COLO829 (cell line): ENCODE data around the gene GPHN.
A peak's percentile ranks its signal among the peaks of the same experiment; 100 is the strongest.

Experiments used
- DNase-seq: peaks from one replicate; pipeline ENCODE4 v3.0.0; 2012; ENCODE audit warnings: low spot score

The GPHN gene

DNA sequence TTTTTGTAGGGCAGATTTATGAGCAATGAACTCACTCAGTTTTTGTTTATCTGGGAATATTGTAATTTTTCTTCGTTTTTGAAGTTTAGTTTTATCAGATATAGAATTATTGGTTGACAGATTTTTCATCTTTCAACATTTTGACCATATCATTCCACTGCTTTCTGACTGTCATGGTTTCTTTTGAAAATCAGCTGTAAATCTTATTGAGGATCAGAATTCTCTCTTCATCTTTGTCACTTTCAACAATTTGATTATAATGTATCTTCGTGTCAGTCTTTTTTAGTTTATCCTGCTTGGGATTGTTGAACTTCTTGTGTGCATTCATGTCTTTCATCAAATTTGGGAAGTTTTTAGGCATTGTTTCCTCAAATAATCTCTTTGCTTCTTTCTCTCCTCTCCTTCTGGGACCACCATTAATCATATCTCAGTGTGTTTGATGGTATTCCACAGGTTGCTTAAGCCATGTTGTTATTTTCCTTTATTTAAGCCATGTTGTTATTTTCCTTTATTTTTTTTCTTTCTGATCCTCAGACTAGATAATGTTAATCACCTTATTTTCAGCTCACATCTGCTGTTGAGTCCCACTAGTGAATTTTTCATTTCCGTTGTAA, 451.6 kb downstream of the GPHN start:
- no peak for DNase-seq

DNA sequence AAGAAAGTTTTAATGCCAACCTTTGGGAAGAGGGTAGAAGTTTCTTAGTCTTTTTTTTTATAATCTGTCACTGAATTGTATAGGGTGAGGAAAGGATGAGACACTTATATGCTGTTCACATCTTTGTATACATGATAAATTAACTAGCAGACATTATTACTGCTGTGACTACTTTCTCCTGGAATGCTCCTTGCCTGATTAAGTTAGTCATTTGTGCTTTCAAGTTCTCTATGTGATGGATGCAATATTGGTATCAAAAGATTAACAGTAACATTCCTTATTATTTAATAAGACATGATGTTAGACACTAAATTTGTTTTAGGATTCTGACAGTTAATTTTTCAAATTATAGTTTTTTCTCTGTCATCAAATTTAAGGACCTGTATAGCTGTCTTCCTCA, 457.9 kb downstream of the GPHN start:
- no peak for DNase-seq

DNA sequence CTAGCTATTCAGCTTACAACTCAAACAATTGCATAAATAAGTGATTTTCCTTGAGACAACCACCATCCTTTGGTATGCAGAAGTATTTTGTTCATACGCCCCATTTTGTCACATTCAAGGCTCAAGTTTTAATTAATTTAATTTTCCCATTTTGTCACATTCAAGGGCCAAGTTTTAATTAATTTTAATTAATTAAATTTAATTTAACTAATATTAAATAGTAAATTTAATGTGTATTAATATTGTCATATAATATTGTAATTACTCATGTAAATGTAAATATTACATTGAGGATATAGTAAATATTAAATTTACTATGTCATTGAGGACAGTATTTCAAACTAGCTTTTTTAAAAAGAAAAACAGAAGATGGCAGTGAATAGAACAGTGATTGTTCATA, 464.5 kb downstream of the GPHN start:
- DNase-seq = no peak

DNA sequence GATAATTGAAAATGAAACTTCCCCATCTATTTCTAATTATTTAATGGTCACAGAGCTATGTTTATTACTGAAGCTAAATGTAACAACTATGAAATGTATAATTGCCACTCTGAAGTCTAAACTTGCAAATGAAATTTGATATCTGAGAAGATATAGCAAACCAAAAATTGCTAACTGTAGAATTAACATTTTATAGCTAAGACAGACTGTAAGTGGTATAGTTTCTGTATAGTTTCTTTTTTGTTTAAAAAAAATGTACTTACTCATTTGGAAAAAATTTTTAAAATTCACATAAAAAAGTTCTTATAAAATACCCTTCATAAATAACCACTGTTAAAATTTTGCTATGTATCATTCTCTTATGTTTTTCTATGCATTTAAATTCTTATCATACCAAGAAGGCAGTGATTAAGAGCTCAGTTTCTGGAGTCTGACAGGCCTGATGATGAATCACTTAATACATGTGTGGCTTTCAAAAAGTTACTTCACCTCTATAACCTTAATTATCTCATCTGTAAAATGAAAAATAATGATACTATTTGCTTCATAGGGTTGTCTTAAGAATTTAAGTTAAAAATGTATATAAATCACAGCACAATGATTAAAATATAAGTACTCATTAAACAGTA, 466.6 kb downstream of the GPHN start:
- DNase-seq = peak; percentile 26

DNA sequence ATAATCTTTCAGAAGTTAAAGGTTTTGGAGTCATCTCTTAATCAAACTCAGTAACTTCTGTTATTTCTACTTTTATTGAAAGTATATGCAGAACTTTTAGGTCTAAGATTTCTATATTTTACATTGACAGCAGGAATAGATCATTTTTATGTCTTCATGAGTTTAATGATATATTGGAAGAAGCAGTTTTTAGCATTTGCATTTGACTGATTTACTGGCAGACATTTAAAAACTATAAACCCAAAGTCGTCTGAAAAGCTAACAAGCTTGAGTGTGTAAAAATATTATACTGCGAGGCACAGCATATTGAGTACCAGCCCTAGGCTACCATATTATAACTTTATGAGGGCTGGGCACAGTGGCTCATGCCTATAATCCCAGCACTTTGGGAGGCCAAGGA, 467.3 kb downstream of the GPHN start:
- DNase-seq = no peak

DNA sequence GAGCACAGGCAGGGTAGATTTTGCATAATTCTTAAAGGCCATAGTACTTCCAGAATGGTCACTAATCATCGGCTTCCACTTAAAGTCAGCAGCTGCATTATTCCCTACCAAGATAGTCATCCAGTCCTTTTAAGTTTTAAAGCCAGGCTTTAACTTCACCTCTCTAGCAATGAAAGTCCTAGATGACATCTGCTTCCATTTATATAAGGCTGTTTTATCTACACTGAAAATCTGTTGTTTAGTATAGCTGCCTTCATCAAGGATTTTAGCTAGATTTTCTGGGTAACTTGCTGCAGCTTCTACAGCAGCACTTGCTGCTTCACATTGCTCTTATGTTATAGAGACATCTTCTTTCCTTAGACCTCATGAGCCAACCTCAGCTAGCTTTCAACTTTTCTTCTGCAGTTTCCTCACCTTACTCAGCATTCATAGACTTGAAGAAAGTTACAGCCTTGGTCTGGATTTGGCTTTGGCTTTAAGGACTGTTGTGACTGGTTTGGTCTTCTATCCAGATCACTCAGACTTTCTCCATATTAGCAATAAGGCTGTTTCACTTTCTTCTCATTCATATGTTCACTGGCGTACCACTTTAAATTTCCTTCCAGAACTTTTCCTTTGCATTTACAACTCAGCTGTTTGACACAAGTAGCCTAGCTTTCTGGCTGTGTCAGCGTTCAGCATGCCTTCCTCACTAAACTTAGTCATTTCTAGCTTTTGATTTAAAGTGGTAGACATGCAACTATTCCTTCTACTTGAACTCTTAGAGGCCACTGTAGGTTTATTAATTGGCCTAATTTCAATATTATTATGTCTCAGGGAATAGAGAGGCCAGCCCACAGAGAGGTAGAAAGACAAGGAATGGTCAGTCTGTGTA, 471.4 kb downstream of the GPHN start:
- no peak for DNase-seq

DNA sequence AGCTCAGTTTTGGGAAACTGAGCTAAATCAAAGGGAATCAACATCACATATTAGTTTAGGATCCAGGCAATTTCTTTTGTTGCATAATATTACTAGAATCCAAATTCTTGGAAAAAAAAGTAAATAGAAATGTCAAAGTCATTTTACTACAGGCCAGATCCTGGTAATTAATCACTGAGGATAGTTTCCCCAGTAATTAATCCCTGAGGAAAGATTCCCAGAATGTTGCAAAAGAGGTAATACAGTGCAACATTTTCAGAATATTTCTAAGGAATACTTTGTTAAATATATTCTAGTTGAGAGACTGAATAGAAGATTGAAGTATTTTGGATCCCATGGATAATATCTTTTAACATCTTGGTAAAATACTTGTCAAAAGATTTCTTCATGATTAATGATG, 474.3 kb downstream of the GPHN start:
- no peak for DNase-seq

DNA sequence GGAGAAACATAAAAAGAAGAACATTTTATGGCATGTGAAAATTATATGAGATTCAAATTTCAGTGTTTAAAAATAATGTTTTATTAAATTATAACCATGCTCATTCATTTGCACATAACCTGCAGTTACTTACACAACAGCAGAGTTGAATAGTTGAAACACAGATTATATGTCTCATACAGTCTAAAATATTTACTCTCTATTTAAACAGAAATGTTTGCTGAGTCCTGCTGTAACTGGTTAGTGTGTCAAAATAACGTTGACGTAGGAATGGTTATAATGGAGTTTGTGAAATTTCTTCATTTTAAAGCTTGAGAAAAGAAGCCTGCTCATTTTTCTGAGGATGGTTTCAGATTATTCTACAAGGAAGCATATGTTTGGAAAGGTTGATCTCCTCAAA, 484.8 kb downstream of the GPHN start:
- DNase-seq = no peak

DNA sequence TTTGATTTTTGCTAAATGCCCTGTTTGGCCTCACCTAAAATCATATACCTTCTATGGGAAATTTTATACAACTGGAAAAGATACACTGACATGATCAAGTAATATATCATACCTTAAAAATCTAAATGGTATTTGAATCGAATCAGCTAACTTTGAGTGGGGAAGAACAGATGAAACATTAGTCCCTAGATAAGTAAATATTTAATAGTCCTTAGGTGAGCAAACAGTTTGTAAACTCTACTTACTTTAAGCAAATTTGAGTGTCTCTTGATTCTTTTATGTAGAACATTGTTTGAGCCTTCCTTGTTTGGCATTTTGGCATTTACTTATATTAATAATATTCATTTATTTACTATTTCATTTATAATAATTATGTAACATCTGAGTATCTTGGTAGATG, 485.6 kb downstream of the GPHN start:
- no peak for DNase-seq

DNA sequence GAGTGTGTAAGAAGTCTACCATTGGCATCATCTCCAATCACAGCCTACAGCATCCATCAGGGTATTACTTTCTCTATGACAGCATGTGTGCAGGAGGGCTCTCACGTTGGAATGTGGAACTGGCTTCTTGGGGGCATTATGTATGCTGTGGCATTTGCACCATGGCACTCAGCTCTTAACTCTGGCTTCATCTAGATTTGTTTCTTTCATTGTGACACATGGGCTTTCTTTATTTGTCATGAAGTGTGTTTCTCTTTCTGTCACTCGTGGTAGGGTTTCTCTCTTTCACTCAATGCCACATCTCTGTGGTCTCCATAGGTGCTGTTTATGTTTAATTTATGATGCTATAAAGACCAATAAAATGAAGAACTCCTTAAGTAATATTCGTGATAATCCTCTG, 490.1 kb downstream of the GPHN start:
- no peak for DNase-seq

DNA sequence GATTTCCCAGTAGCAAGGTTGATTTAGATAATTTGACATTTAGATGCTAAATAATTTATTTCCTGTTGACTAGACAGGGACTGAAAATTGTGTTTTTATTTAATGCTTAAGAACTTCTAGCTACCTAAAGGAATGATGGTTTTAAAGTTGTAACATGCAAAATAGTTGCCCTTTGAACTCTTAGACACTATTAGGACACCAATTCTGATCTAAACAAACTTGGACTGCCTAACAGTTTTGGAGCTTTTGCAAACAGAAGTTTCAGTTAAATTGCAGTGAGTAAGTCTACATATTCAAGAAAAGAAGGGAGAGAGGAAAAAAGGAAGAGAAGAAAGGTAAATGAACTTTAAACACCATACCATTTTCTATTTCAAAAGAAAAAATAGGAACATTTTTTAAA, 492.0 kb downstream of the GPHN start:
- no peak for DNase-seq

DNA sequence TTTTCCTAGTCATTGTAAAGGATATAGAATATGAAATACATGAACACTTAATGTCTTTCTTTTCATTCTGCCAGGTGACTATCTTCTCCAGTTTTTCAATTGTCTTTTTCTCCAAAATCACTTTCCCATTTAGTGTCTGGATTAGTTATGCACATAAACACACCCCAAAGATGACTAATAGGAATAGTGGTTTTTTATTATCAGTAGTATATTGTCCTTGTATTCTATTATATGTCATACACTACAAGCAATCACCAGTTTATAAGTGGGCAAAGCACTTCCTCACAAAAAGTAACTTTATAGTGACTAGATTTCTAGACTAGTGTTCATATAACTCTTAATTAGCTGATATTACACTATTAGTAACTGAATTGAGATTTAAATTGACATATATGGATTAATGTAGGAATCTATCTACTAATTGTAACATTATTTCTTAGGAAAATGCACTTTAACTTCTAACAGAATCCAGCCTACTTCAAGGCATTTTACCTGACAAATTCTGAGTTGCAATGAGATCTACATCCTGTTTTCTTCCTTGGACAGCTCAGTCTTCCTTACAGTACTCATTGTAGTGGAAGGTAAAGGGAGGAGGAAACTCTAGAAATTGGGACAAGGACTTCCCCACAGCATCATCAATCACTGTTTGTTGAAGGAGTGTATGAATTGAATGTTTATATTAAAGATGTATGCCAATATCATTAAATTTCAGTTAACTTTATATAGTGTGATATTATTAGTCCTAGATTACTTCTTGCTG, 495.2 kb downstream of the GPHN start:
- no peak for DNase-seq

DNA sequence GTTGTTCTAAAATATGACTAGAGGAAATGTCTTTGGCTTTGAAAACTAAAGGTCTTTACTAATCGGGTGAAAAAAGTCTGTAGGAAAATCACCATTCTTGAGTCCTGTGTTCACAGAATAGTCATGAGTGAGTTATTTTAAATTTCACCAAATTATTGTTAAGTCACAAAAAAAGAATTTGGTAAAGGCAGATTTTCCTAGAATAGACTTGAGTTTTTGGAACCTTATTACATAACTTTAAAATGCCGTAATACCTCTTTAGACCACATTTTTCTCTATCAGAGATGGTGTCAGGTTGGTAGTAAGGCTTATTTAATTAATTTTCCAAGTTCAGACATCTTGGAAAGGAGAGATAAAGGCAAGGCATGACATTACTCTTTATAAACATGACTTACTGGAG, 496.6 kb downstream of the GPHN start:
- no peak for DNase-seq

DNA sequence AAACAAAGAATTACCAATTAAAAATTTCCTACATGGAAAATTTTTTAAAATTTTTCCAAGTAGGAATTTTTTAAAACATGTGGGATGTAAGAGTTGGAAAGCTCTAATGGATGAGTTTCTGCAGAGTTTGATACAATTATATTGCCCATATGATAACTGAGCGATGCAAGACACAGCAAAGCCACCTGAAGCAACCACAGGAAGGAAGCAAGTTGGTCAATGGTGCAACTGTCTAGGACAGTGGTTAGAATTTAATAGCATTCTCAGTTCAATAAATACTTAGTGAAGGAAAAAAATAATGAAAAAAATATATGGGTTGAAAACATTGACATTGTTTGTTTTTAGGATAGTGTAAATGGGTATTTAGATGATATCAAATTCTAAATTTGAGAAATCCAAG, 502.7 kb downstream of the GPHN start:
- DNase-seq = no peak

DNA sequence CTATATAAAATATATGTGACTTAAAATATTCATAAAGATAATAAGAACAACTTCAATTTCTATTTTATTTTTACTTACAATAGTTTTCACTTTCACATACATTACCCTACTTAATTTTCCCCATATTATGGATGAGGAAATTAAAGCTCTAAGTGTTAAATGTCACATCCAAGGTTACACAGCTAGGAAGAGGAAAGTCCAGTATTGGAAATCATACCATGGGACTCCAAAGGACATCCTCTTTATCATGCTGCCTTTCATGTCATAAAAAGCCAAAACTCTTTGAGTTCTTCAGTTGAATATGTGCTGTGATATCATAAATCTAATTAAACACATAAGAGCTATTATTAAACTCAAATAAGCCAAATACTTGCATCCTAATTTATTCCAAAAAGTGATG, 508.9 kb downstream of the GPHN start:
- DNase-seq = no peak

DNA sequence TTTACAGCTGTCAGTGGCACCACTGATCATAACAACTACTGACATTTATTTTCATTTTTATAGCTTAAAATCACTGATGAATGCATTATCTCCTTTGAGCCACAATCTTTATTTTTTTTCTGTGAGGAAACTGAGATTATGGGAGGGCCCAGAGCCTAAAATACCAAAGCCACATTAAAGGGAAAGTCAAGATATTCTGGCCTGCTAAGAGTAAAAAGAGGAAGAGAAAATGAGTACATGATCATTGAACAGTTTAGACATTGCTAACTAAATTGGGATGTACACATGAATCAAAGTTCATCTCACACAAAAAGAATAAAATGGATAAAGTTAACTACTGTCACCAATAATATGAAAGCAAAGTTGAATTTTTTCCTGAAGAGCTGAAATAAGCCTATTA, 510.8 kb downstream of the GPHN start:
- DNase-seq = no peak

DNA sequence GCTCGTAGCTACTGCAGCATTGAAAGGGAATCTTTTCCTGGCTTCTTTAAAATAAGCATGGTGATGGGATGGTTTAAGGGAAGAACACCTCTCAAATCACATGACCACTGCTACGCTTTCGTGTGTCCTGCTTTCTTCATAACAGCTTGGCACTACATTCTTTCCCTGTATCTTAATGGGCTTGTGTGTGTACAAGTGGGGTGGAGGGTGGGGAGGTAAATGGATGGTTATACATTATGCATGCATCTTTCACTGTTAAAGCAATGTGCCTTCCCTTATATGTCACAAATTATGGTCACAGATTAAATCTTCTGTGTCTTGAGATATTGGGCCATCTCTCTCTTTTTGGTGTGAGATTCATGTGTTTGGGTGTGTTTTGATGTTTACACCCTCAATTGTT, 511.8 kb downstream of the GPHN start:
- DNase-seq = no peak

DNA sequence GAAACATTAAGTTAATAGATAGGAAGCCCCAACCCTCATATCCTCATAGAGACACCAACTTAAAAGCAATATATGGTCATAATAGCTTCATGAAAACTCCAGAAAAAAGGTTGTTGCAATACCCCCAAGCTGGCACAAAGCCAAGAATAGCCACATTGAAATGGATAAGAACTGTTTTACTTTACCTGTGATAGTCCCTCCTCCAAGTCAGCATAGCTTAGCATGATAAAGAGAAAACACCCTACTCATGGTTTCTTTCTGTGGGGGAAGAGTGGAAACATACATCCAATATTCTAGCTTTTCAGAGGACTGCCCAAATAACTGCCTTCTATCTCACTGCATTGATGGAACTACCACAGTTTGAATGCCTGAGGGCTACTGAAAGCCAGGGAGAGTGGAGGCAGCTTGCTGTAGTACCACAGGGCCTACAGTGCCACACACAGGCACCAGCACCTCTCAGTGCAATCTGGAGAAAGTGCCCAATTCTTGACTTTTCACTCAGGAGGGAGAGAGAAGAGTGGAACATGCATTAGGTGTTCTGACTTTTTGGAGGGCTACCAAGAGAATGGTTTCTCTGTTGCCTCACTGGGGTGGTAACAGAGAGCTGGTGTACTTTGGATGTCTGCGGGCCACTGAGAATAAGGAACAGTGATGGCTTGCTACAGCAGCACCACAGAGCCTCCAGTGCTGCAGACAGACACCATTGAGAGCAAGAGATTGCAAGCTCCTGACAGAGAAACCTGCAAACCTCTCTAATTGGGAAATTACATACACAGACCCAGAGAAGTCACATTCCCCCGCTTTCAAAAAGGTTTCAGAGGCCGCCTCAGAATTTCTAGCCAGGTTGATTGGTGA, 524.2 kb downstream of the GPHN start:
- DNase-seq = no peak

DNA sequence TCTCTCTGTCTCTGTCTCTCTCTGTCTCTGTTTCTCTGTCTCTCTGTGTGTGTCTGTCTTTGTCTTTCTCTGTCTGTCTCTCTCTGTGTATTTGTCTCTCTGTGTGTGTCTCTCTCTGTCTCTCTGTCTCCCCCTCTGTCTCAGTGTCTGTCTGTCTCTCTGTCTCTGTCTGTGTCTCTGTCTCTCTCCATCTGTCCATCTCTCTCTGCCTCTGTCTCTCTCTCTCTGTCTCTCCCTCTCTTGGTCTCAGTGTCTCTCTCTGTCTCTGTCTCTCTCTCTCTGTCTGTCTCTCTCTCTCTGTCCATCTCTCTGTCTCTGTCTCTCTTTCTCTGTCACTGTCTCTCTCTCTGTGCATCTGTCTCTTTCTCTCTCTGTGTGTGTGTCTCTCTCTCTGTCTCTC, 537.5 kb downstream of the GPHN start:
- no peak for DNase-seq

DNA sequence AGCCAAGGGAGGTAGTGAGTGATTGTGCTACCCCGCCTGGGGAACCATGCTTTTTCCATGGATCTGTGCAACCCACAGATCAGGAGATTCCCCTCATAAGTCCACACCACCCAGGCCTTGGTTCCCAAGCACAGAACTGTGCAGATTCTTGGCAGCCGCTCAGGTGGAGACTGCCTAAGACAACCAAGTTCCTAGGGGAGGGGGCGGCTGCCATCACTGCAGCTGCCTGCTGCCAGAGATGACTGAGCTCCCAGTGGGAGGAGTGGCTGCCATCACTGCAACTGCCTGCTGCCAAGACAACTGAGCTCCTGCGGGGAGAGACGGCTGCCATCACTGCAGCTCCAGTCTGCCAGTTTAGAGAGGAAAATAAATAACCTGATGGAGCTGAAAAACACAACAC, 542.9 kb downstream of the GPHN start:
- DNase-seq = no peak

DNA sequence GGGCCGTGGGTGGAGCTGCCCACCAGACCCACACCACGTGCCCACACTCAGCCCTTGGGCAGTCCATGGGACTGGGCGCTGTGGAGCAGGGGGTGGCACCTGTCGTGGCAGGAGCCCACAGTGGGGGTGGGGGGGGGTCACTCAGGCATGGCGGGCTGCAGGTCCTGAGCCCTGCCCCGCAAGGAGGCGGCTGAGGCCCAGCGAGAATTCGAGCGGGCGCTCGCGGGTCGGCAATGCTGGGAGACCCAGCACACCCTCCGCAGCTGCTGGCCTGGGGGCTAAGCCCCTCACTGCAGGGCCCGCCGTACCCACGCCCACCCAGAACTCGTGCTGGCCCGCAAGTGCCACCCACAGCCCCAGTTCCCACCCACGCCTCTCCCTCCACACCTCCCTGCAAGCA, 548.7 kb downstream of the GPHN start:
- DNase-seq = no peak

DNA sequence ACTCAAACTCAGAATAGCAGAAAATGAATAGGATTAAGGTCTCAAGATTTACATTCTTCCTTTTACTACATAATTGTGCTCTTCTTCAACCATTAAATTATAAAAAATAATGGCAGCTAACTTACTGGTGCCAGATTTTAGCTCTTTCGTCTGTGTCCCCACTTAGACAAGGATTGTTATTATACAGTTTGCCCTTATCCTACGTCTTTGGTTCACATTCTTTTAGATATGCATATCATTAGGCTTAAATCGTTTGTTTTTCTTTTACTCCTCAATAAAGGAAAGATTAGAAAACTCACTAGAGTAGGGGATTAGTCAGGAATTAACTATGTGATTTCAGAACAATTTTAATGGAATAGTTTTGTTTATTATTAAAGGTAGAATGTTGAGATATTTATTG, 551.6 kb downstream of the GPHN start:
- no peak for DNase-seq
